Smooth muscle cell of the brain vasculature (primary cell): Measurements from ENCODE around the gene SNX1.
"Not testable (repeated sequence)": the region's sequence is repeated elsewhere in the genome, so short reads cannot be mapped to it uniquely, and the experiment has no call there.

Source experiments
- DNase-seq: peaks from one replicate; pipeline ENCODE4 v3.0.0-alpha.2; 2012; ENCODE audit warnings: low read depth, low spot score

SNX1 gene

DNA sequence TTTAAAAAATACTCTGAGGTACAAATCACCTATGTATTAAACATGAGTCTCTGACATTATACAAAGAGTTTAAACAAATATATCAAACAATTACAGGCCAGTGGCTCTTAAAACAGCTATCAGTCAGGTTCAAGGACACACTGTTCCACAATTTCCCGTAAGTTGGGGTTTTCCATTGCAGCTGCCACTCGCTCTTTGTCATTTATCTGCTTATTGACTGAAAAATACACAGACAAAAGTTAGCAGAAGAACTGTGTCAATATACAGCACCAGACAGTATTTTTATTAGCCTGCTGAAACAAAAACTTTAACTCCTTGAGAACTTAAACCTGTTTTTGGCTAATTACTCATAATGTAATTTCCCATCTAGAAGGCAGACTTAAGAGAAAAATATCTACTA lies 23.0 kb upstream of the SNX1 start:
- DNase-seq, result no peak

DNA sequence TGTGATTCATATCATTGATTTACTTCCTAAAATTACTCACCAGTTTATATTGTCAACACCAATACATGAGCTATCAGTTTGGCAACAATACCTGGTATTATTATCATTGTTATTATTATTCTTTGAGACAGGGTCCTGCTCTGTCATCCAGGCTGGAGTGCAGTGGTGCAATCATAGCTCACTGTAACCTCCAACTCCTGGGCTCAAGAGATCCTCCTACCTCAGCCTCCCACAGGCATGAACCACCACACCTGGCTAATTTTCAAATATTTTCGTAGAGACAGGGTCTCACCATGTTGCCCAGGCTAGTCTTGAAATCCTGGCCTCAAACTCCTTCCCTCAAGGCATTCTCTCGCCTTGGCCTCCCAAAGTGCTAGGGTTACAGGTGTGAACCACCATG lies 22.3 kb upstream of the SNX1 start:
- DNase-seq, result not testable (repeated sequence)

- no peak for DNase-seq
Measured at GRCh38 chr15:64082757-64083156, 13.0 kb upstream of the SNX1 start.

DNA sequence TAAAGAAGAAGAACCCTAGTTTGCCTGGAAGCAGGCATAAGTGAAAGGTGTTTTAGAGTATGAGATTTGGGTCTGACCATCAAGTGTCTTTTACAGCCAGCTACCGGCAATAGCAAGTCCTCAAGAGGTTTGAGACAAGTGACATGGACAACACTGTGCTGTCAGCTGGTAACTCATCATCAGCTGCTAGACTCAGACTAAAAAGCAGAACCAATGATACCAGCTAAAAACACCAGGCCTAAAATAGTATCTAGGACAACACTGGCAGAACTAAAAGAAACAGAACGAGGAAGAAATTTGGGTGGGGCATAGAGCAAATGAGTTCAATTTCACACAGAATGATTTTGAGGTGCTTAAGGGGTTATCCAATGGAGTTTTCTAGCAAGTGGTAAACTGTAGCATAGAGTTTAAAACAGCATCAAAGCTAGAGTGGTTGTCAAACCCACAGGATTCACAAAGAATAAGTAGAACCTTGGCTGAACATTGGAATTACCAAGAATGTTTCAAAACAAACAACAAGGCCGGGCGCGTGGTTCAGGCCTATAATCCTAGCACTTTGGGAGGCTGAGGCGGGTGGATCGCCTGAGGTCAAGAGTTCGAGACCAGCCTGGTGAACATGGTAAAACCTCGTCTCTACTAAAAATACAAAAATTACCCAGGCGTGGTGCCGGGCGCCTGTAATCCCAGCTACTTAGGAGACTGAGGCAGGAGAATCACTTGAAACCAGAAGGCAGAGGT lies 6.1 kb upstream of the SNX1 start:
- DNase-seq, result no peak

DNA sequence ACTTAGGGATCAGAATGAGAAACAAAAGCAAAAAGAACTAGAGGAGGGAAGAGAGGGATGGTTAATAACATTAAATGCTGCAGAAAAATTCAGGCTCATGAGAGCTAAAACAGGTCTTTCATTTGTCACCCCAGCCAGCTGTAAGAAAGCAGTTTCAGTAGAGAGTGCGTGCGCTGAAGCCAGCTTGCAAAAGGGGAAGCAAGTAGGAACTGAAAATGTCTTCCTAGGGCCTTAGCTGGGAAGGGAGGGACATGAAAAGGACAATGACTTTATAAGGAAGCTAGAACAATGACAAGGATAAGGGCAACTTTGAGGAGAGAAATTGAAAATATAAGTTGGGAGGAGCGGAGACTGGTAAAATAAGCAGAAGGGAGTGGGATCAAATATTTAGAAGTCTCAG lies 5.3 kb upstream of the SNX1 start:
- DNase-seq, result no peak

GRCh38 chr15:64092075-64092820 lies 3.5 kb upstream of the SNX1 start:
- DNase-seq, result no peak

DNA sequence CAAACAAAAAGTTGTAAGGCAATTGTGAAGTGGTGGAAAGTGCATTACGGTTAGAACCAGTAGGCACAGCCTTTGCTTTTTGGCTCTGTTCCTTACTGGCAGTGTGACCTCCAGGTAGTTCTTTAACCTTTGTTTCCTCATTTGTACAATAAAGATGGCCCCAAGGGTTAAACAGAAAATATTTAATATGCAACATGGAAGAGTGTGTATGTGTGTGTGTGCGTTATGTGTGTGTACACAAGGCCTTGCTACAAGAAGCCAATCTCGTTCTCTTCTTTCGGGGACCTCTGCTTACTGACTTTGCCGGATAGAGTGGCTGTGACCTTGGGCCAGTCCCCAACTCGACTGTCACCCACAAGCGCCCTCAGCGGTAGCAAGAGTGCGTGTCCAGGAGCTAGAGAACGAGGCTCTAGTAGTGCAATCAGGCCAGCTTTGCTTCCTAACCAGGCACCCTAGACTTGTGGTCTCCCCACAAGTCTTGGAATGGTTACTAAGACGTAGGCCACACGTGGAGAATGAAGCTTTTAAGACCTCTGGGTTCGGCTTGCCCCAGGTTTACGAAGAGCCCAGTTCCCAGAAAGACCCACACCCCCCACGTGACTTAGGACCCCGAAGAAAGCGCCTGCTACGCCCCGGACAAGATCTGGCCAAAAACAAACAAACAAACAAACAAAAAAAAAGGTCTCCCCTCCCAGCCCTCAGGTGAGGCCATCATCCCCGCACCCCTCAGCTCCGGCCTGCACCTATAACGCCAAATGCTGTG lies 2.7 kb upstream of the SNX1 start:
- DNase-seq, result no peak

GRCh38 chr15:64093627-64094417 lies 2.0 kb upstream of the SNX1 start, which contains the start of gene CIAO2A:
CIAO2A (minus strand) TSS chr15:64093838; CDS start chr15:64093768, 70 bp downstream.
- peak; percentile 96 for DNase-seq

DNA sequence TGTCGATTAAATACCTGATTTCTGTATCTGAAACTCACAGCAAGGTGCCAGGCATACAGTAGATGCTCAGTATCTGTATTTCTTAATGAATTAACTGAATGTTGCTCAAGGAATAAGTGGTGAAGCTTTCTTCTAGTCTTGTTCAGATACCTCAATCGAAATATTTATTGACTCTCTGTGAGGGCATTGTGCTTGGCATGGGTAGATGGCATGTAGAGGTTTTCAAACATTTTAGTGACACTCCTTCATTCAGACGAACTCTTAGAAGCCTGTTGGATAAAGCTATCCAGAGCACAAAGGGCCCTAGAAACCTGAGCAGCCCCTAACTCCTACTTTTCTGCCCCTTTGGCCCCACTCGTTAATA lies 369 bp upstream of the SNX1 start:
- DNase-seq, result no peak

- DNase-seq, result no peak
Measured at GRCh38 chr15:64096668-64097384, 1.0 kb downstream of the SNX1 start.

DNA sequence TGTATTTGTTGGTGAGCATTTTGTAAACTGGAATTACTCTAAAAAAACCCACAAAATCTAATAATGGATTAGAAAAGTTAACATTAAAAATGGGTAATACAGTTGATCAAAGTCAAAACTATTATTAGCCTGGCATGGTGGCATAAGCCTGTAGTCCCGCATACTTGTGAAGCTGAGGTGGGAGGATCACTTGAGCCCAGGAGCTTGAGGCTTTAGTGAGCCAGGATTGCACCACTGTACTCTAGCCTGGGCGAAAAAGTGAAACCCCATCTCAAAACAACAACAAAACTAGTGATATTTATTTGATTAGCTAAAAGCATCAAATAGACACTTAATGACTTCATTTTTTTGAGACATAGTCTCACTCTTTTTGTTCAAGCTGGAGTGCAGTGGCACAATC lies 3.6 kb downstream of the SNX1 start:
- no peak for DNase-seq

DNA sequence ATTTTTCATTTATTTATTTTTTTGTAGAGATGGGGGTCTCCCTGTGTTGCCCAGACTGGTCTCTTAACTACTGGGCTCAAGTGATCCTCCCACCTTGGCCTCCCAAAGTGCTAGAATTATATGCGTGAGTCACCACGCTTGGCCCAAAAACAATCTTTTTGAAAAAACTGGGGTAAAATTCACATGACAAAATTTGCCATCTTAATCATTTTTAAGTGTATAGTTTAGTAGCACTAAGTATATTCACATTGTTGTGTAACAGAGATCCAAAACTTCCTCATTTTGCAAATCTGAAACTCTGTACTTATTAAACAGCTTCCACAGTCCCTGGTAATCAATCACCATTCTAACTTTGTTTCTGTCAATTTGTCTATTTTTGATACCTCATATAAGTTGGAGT lies 5.2 kb downstream of the SNX1 start:
- no peak for DNase-seq

GRCh38 chr15:64102497-64102896 lies 6.7 kb downstream of the SNX1 start:
- DNase-seq, result no peak

GRCh38 chr15:64105113-64105704 lies 9.4 kb downstream of the SNX1 start:
- DNase-seq, result no peak

DNA sequence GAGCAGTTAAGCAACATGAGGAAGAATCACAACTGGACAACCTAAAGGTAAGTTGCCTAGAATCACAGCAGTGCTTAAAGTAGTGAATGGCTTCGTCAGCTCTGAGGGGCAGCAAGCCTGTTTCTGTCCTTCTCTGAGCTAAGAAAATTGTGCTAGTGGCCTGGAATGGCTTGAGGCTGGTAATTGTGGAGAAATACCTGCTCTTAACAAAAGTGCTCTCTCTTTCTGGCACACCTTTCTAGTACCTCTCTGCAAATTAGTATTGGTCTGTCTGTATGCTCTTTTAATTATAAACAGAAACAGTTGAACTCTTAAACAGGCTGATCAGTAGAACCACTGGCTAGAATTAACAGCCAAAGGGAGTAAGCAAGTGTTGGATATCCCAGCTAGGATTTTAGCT lies 11.6 kb downstream of the SNX1 start:
- no peak for DNase-seq

DNA sequence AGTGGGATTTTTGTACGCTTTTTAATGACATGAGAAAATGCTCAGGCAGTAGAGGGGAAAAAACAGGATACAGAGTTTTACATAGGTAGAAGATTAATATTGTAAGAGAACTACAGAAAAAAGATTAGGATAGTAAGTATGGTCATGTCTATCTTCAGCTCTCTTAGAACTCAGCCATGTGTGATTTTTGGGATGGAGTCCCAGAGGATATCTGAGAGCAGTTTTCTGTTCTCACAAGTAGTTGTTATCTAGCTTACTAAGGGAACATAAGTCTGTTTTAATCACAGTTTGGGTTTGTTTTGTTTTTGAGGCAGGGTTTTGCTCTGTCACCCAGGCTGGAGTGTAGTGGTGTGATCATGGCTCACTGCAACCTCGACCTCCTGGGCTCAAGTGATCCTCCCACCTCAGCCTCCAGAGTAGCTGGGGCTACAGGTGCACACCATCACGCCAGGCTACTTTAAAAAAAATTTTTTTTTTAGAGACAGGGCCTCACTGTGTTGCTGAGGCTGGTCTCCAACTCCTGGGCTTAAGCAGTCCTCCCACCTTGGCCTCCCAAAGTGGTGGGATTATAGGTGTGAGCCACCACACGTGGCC lies 14.4 kb downstream of the SNX1 start:
- not testable (repeated sequence) for DNase-seq

DNA sequence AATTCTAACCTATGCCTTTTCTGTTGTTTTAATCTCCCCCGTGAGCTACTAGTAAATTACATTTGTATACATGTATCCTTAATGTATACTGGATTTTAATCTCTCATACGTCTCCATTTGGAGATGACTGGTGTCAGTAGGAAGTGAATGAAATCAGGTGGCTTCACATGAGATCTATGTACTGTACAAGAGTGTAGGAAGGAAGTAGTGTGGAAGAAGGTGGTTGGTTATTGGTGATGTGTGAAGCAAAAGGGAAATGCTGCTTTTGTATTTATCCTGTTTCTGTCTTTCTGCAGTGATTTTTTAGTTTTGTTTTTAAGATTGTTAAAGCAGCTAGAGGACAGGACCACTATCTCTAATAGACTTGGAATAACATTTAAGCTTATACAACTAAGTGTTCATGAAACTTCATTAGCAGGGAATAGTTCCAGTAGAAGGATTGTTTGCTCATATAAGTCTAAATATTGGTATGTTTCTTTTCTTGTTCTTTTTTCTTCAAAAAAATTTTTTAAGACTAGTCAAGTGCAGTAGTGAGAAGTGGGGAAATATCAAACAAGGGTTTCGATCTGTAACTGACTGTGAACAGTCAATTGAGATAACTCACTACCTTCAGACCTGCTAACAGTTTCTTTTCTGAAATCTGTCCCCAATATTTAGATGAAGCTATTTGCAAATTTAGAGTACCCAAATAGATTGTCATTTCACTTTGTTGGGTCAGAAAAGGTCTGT lies 15.3 kb downstream of the SNX1 start:
- DNase-seq, result no peak

GRCh38 chr15:64111679-64112050 lies 15.9 kb downstream of the SNX1 start:
- DNase-seq, result no peak

DNA sequence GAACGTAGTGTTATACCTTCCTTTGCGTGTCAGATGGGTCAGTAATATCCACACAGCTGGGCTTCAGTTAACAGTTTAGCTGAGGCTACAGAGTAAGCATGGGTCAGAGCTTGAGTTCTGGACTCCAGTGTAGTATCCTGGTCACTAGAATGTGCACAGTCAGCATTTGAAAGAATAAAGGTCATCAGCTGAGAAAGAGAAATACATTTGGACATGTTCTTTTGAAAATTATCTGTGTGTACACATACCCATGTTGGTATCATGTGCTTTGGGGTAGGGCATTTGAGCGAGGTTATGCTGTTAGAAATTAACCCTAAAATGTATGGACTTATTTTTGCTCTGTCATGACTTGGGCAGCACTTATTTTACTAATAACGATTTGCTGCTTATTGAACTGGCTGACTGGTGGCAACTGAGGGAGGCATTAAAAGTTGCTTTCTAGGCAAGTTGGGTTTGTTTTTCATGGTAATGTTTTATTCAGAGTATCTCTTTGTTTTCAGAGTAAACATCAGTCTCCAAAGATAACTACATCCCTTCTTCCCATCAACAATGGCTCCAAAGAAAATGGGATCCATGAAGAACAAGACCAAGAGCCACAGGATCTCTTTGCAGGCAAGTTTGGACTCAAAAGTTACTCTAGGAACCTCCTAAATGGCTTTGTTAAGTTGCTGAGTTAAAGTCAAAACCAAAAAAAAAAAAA lies 16.4 kb downstream of the SNX1 start:
- no peak for DNase-seq
